Fibroblast of pulmonary artery (primary cell): Measurements from ENCODE around the gene KHDRBS1.

Source experiments
- DNase-seq: peaks from one replicate; pipeline ENCODE4 v3.0.0-alpha.2; 2010; ENCODE audit warnings: low read depth
- H3K4me3 ChIP-seq: replicated peaks from 2 replicates; pipeline ENCODE4 v1.5.1; 2011; ENCODE audit warnings: low read depth, mild to moderate bottlenecking, control low read depth, low read length, moderate library complexity
- TF ChIP-seq, protein P1 (sequence below): IDR thresholded peaks from 2 replicates; pipeline ENCODE4 v1.5.1; 2011; ENCODE audit warnings: mild to moderate bottlenecking, control low read depth, low read length, inconsistent platforms; ENCODE audit errors: missing control alignments

The KHDRBS1 gene

DNA sequence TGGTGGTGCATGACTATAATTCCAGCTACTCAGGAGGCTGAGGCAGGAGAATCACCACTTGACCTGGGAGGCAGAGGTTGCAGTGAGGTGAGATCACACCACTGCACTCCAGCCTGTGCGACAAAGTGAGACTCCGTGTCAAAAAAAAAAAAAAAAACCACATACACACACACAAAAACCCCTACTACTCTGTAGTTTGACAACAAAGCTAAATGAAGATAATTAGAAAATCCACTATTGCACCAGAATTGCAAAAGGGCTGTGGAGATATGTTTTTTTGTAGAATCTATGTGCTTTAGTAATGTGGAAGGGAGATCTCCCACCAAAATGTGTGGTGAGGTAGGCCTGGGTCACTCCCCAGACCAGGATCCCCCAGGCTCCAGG, 32.2 kb upstream of the KHDRBS1 start:
- TF ChIP-seq, protein P1, sequence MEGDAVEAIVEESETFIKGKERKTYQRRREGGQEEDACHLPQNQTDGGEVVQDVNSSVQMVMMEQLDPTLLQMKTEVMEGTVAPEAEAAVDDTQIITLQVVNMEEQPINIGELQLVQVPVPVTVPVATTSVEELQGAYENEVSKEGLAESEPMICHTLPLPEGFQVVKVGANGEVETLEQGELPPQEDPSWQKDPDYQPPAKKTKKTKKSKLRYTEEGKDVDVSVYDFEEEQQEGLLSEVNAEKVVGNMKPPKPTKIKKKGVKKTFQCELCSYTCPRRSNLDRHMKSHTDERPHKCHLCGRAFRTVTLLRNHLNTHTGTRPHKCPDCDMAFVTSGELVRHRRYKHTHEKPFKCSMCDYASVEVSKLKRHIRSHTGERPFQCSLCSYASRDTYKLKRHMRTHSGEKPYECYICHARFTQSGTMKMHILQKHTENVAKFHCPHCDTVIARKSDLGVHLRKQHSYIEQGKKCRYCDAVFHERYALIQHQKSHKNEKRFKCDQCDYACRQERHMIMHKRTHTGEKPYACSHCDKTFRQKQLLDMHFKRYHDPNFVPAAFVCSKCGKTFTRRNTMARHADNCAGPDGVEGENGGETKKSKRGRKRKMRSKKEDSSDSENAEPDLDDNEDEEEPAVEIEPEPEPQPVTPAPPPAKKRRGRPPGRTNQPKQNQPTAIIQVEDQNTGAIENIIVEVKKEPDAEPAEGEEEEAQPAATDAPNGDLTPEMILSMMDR, result no peak
- DNase-seq, result no peak
- no peak overlapping the region for H3K4me3 ChIP-seq

DNA sequence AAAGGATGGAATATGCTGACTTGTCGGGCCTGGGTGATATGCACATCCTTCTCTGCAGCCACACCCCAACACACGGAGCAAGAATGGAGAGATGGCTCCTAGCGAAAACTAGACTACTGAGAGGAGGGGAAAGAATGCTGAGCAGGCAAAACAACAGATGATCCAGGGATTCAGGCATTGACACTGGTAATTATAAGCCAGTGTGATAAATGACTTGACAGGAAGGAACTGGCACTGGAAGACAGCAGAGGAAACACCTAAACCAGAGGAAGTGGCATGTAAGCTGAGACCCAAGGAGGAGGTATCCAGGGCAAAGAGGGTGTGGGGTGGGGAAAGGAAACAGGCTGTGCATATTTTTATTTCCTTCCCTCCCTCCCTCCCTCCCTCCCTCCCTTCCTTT, 31.7 kb upstream of the KHDRBS1 start:
- no peak for DNase-seq
- TF ChIP-seq, protein P1, result no peak

DNA sequence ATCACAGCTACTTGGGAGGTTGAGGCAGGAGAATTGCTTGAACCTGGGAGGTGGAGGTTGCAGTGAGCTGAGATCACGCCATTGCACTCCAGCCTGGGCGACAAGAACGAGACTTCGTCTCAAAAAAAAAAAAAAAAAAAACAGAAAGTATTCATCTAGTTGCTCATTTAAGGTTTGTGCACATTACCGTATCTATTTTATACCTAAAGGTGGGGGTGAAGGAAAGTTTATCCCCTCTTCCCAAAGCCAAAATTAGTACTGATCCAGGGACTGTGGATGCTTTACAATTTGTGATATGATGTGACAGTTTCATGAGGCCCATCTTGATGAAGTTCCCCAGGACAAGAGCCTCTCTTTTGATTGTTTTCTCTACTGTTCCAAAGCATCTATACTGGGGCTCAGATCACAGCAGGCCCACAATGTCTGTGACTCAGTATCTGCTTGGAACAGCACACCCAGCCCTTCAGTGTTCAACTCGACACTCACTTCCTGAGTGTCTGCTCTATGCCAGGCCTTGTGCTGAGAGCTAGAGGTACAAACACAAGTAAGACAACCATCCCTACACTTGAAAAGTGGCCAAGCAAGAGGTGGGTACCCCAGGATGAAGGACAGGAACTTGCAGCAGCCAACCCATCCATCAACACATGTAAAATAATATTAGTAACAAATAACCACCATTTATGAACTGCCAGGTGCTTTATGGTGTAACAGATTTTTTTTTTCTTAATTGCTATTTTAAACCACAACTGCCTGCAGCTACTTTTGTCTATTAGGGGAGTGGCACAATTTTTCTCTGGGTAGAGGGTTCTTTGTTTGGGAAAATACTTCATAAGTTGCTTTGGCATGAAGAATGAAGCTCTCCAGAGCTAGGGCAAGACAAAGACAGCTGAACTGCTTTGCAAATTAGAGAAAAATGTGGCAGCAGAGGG, 29.0 kb upstream of the KHDRBS1 start:
- H3K4me3 ChIP-seq, result no peak overlapping the region
- TF ChIP-seq, protein P1, result no peak
- peak; percentile 42 for DNase-seq

More for the DNA sequence above, 31.7 kb upstream of the KHDRBS1 start:
- no peak overlapping the region for H3K4me3 ChIP-seq

DNA sequence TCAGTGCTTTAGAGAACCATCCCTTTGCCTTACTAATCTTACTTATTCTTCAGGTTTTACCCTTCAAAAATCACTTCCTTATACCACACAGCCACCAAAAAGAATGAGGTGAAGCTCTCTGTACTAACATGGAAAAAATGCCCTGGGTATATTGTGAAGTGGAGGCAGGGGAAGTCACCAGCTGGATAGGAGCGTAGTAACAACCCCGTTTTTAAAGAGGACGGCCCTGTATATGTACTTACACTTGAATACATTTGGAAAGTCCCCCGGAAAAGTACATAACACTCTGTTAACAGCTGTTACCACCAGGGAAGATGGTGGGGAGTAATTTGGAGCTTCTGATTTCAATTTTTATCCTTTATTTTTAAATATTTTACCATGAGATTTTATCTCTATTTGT, 28.2 kb upstream of the KHDRBS1 start:
- no peak overlapping the region for H3K4me3 ChIP-seq
- DNase-seq, result peak; percentile 18
- TF ChIP-seq, protein P1, result no peak

DNA sequence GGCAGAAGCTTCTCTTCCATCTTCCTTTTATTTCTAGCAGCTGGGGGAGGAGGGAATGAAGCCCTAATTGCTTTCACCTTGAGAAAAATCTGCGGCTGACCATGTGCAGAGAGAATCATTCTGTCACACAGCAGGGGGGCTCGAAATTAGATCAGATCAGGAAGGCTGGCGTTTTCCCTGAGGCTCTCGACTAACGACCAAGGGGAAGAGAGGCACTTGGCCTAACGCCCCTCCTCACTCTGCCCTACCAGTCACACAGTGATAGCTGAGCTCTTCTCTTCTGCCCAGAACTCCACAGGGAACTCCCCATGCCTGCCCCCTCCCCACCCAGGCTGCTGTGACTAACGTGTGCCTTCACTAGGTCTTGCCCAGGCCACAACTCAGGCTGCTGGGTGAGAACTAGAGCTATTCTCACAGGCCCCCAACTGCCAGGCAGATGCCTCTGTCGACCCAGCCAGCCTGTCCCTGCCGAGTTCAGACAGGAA, 26.5 kb upstream of the KHDRBS1 start:
- TF ChIP-seq, protein P1, result no peak
- no peak for DNase-seq
- H3K4me3 ChIP-seq, result no peak overlapping the region

DNA sequence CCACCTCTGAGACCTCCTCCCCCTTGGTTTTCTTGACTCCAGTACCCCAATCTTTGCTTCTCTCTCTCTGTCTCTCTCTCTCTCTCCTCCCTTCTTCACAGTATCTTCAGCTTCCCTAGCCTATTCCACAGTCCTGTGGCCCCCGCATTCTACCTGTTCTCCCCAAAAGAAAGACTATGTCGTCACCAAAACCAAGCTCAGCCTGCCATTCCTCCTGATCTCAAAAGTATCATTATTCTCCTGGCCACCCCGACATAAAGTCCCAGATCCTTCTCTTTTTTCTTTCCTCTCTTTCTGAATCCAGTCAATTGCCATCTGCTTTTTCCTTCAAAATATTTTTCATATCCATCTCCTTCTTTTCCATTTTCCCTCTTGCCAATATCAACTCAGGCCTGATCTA, 23.7 kb upstream of the KHDRBS1 start:
- DNase-seq, result no peak
- no peak overlapping the region for H3K4me3 ChIP-seq
- TF ChIP-seq, protein P1, result no peak
